CD4-positive, alpha-beta T cell treated with Interleukin-12 subunit alpha and Interleukin-12 subunit beta, for 1 hour (primary cell): Measurements from ENCODE around the gene PRKCA.
A peak's percentile ranks its signal among the peaks of the same experiment; 100 is the strongest.
"Not testable (repeated sequence)": the region's sequence is repeated elsewhere in the genome, so short reads cannot be mapped to it uniquely, and the experiment has no call there.

Experiments
- DNase-seq: peaks from one replicate; pipeline ENCODE4 v3.0.0-alpha.2; 2020

The PRKCA gene

DNA sequence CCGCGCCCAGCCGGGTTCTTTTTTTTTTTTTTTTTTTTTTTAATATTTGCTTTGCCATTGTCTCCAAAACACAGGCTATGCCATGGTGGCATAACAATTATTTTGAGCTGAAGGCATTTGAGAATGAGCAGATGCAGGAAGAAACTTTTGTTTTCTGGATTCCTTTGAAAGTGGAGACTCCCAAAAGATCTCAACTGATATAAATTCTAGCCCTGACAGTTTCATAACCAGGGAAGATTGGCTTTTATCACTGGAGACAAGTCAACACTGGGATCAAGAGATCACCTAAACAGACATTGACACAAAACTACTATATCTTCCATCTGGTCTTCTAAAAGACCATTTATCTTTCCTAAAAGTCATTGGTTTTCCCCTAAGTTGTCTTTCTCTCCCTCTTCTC lies 10.1 kb upstream of the PRKCA start:
- no peak for DNase-seq

DNA sequence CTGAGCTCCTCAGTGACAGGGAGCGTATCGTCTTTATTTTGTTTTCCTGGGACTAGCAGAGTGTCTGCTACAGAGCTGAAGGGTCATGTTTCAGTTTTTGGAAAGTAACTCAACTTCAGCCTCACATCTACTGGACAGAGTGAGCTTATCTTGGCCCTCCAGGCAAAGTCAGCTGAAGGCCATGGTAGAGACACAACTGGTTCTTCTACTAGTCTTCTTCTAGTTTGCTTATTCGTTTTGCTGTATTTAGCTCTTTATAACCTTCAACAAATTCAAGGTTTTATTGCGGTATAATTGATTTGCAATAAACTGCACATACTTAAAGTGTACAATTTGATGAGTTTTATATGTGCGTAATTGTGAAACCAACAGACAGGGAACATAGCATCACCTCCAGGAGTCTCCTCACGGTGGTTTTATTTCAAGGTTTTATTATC lies 6.1 kb upstream of the PRKCA start:
- DNase-seq = no peak

DNA sequence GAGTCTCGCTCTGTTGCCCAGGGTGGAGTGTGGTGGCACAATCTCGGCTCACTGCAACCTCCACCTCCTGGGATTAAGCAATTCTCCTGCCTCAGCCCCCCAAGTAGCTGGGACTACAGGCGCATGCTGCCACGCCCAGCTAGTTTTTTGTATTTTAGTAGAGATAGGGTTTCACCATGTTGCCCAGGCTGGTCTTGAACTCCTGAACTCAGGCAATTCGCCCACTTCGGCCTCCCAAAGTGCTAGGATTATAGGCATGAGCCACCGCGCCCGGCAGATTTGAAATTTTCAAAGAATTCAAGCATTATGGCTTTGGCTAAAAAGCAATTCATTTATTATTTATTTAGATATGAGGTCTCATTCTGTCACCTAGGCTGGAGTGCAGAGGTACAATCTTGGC lies 5.0 kb upstream of the PRKCA start:
- DNase-seq = not testable (repeated sequence)

DNA sequence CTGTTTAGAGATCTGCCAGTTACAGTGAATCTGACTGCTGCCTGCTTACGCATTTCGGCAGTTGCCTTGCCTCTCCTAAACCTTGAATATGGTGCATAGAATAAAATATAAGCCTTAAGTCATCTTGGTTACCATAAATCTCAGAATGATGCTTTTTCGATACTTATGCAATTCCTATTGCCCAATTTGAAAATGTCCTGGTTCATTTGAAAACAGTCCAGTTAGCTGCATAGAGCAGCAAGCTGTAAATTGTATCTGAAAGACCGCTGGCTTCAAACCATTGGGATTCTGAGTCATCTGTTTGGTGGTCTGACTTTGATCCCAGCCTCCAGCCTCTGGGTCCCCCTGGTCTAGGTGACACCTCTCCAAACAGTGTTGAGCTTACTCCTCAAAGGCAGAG lies 2.7 kb upstream of the PRKCA start:
- no peak for DNase-seq

DNA sequence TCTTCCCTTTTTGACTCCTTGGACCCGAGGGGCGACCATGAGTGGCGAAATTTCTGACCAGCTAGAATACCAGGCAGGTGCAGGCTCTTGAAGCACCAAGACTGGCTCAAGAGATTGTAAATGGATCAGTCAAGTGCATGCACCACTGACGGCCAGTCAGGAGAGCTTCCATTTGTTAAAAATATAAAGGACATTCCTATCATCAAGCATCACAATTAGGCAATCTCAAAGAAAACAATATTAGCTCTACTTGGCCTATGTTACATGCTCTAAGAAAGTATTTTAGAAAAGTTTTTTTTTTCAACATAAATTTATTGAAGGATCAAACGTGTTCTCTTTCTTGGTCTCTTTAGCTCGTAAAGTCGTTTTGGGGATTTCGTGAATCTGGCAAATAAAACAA lies 1.5 kb upstream of the PRKCA start:
- DNase-seq = no peak

DNA sequence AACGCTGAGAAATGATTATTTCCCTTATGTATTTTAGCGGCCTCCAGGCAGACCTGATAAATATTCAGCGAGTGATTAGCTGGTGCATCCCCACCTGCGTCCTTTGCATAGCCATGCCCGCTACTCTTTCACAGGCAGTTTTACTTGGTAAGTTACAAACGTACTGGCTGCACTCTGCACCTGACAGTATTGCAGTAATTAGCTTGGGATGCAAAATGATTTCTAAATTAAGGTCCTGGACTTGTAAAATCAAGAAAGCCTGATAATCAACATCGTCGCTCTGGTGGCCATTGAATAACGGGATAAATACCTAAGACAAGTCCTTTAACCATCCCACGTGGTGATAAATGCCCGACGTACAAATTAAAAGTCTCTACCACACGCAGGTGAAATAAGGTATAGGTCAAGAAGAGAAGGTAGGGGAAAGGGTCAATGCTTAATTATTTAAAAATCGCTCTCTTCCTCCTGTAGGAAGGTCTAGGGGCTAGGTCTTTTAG lies 998 bp upstream of the PRKCA start:
- DNase-seq = no peak

DNA sequence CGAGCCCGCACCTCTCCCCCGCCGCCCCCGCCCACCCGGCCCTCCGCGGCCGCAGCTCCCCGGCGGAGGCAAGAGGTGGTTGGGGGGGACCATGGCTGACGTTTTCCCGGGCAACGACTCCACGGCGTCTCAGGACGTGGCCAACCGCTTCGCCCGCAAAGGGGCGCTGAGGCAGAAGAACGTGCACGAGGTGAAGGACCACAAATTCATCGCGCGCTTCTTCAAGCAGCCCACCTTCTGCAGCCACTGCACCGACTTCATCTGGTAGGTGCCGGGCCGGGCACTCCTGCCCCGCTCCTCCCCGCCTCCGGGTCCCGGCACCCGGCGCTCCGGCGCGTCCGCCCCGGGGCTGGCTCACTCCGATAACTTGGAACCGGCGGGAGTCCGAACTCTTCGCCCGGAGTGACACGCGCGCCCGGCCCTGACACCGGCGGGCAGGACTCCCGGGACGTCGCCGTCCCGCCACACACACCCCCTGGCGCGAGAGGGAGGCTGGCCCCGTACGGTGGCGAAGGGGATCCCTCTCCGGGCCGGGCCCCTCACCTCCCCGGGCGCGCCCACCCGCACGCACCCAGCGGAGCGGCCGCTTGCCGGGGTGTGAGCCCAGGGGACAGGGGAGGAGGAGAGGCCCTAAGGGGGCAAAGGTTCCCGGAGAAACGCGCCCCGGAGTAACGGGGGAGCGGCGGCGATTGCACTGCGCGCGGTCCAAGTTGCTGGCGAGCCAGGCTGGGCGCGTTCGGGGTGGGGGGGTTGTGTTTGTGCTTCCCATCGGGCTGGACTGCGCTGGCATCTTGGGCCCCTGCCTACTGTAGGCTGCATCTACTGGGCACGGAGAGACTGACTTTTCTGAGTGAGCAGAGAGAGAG lies 581 bp downstream of the PRKCA start:
- peak; percentile 45 for DNase-seq

DNA sequence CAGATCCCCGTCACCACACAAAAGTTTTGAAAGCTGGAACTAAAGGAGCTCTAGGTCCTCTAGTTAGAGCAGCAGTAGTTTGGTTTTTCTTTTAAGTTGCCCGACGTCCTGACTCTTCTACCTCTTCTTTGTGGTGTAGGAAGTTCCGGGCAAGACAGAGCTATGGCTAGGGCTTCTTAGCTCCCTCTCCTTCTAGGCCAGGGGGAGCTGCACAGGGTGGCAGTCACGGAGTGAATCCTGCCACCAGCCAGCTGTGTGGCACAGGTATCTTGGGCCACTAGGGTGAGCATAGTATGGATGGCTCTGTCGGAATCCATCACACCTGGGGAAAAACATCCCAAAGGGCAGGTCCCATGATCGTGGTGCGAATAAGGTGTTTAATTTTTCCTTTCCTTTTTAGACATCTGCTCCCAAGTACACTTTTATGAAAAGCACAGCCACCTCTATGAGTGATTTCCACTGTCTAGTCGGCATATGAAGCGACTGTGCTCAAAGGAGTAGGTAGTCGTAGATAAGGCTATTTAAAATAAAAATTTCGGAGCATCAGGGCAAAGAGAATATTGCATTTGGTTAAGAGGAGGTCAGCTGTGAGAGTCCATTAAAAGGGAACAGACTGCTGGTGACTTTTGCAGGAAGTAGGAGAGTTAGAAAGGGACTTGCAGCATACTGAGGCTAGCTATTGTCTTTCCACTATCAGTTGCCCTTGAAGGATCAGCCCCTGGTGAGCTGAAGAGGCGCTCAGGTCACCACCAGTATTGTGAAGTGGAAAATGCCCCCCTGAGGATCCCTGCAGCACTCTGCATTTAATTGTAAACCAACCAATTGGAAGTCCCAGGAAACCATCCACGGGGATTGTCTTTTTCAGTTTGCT lies 2.1 kb downstream of the PRKCA start:
- peak; percentile 35 for DNase-seq

DNA sequence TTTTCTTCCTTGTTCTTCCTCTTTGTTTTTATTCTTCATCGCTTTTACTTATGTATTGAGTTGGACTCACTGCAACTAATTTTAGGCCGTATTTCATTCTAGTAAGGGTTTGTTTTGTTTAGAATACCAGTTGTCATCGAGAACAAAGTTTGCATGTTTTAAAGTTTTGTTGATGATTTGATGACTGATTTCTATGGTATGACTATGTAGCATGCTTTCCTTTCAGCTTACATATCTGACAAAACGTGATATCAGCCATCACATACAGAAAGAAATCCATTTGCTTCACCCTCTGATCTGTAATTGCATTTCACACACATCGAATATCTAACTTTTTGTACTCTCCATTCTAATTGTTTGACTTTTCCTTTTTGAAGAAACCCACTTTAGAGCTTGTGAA lies 4.0 kb downstream of the PRKCA start:
- no peak for DNase-seq

DNA sequence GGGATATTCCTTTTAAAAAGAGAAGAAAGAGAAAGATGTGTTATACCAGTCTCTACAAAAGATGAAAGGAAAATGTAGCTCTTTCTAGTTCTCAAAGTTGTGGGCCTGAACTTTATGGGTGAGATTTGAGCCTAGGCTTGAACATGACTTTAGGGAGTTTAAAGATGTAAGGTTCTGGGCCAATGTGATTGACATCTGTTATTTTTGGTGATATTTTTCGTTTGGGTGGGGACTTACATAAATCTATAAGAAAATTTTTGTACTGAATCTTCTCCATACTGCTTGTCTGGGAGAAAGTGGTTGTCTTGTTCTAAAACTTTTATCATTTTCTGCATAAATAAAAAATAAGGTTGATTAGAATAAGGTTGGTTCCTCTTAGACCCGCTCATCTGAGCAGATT lies 4.8 kb downstream of the PRKCA start:
- DNase-seq = no peak

DNA sequence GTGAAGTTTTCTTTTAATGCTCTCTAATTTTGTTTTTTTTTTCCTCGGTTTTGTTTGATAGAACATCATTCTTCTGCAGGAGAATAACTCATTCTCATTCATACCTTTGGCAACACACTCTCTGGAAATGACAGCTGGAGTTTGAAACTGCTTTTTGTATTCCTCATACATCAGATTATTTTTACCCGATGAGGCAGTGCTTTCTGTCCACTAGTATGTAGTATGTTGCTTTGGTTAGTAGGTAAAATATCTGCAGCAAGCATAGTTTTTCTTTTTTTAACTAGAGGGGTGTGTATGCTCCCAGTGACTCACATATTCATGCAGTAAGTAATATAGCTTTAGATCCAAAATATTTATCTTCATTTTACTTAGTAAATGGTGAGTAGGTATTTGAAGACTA lies 6.4 kb downstream of the PRKCA start:
- no peak for DNase-seq

DNA sequence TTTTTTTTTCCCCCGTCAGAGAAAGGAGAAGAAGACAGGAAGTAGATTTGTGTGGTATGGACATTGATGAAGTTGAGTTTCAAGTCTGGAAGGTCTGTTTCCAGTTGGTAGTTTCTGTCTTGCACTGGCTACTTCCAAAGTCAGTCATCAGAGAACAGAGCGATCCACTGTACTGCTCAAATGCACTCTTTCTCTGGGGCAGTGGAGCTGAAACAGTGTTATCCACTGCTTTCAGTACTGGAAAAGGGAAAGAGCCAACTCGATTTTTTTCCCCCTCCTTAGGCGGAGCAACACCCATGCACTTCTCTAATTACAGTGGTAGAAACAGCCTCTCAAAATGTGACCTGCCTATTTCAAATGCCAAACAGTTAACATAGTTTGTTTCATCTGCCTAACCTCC lies 7.4 kb downstream of the PRKCA start:
- no peak for DNase-seq

DNA sequence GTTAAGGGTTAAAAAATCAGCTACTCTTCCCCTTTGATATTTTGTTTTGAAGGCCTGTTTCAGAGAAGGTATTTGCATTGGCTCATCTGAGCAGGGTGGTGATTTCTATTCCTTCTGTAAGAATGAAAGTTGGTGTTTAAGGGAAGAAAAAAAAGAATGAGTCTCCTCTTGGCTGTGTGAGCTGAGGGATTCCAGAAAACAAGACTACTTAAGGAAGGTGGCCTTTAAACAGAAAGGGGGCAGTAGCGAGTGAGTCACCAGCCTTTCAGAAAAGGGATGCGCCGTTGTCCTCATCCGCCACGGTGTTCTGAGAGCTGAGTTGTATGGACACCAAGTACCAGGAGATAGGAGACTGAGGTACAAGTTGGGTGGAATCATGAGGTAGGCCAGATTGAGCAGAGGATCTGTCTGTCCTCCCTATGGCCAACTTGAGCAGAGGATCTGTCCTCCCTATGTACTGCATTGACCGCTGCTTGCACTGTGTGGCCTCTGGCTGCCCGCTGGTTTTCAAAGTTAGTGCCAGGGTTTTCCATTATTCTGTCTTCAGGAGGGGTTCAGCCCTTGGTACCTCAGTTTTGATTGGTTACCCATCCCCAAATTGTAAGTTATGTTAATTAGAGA lies 8.2 kb downstream of the PRKCA start:
- no peak for DNase-seq

DNA sequence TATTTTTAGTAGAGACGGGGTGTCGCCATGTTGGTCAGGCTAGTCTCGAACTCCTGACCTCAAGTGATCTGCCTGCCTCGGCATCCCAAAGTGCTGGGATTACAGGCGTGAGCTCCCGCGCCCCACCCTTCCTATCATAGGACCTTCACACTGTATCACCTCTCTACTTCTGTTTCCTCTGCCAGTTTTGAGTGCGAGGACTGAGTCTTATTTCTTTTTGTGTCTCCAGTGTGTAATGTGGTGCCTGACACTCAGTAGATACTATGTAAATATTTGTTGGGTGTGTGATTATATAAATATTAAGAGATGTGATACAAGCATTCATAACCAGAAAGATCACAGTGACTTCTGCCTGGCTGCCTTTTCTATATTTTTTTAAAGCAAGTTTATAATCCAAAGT lies 10.5 kb downstream of the PRKCA start:
- no peak for DNase-seq

DNA sequence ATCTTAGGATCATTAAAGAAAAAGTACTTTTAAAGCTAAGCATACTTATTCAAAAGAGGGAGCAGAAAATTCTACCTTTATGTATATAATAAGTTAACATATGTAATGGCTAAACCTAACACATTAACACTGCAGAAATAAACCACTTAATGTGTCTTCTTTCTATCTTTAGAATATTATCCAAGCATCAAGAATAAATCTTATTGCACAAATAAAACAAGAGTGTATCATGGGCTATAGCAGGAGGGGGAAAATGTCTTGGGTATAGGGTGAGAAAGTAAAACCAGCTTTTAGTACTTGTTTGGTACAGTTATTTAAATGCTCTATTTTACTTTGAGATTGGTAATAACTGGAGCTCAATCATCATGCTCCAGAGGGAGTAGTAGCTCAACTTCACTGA lies 10.9 kb downstream of the PRKCA start:
- no peak for DNase-seq

DNA sequence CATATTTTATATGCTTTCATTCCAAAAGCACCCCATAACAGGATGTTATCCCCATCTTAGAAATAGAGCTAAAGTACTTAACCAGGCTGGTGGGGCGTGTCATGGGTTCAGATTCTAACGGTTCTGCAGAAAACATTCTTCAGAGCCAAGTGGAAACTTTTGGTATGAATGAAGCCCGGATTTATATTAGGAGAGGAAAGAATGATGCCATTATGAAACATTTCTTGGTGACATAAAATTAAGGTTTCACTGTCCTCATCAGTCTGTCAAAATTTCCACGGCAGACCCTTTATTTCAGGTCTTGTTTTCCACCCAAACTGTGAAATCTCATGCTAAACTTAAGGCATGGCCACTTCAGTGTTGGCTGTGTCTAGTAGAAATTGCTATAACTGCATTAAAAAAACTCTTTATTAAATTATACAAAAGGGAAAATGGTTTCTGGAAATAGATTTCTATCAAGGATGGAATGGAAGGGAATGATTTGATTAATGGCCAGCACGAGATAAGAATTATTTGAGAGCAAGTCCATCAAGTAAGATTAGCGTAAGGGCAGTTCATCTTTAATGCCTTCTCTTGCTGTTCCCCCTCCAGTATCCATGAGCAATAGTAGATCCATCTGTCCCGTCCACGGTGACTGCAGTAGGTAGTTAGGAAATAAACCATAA lies 11.7 kb downstream of the PRKCA start:
- DNase-seq = no peak

DNA sequence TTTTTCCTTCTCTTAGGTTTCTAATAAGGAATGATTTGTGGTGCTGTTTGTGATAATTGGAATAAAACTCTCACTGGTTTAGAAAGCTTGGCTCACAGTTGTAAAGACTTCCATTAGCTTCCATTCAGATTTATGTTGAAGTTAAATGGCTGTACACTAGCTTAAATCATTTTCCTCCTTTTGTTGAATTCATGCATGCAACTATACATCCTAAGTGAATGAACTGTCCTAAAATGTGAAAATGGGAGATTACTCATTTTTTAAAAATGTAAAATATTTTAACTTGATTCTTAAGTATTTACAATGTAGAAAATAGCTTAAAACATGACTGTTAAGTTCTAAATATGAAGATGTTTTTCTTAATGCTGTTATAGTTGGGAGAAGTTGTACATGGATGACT lies 15.2 kb downstream of the PRKCA start:
- no peak for DNase-seq

DNA sequence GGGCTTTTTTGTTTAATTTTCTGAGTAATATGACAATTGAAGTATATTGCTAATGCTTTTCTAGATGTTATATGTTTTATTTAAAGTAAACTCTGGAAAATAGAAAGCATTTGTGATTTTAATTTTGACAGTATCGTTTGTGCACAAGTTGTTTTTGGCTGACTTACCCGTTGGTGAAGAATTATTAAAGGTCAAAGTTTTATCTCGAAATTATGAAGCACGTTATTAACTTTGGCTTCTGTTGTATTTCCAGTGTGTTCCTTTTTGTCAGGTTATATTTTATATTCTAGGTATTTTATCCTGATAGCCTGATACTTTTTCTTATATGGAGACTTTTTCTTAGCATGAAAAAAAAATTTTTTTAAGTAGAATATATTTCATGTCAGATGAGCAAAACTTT lies 16.8 kb downstream of the PRKCA start:
- no peak for DNase-seq

DNA sequence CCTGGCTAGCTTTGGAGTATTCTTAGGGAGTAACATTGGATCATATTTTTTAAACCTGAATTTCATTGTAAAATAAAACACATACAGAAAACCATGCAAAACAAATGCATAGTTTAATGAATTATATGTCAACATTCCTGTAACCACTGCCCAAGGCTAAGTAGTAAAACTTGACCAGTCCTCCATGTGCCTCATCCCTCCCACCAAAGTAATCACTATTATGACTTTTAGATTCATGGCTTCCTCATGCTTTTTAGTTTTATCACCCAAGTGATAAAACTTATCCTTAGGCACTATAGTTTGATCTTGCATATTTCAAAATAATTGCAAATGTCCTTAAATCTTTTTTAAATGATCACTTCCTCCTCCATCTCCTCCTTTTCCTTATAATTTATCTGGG lies 20.4 kb downstream of the PRKCA start:
- no peak for DNase-seq

DNA sequence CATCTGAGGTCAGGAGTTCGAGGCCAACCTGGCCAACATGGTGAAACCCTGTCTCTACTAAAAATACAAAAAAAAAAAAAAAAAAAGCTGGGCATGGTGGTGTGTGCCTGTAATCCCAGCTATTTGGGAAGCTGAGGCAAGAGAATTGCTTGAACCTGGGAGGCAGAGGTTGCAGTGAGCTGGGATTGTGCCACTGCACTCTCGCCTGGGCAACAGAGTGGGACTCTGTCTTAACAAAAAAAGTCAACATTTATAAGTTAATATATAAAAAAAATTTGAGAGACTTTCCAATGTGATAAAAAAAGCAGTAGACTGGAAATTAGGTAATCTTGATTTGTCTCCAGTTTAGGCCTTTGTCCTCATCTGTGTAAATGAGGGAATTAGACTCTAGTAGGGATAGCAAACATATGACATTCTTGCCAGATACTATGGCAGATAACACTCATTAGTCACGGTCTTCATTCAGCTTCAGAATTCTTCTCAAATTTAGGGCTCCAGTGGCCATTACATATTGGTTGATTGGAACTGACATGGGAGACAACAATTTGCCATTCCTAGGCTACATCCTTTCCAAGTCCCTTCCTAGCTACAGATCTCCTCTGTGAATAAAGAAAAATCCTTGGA lies 22.1 kb downstream of the PRKCA start:
- DNase-seq = not testable (repeated sequence)

DNA sequence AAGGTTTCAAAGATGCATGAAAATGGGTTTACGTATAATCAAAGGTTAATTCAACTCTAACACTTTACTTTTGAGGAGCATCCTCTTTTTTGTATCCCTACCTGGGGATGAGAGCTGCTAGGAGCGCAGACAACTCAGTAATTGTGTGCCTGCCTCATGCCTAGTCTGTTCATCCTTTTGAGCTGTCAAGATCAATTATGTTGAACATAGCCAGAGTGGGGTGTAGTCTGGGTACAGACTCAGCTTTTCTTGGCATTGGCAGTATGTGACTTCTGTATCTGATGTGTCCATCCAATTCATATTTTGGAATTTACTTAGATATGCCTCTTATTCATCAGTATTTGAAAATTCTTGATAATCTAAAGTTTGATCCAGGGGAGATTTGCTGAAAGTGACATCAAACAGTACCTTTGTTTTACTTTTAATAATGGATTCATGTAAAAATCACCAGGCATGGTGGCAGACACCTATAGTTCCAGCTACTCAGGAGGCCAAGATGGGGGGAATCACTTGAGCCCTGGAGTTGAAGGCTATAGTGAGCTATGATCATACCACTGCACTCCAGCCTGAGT lies 24.1 kb downstream of the PRKCA start:
- DNase-seq = no peak

DNA sequence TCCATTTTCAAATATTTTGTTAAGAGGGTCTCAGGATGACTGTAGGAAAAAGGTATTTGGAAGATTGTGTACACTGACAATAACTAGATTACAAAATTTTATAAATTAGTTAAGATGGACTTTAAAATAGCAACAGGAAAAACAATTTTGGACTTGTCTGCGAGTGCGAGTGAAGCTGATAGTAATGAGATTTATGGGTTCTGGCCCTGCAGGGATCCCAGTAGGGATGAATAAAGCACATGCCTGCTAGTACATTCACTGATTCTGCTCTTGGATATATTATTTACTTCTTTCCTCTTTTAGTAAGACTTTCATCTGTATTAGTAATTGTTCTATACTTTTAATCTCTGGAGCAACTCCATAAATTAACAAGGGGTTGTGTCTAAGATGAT lies 28.2 kb downstream of the PRKCA start:
- DNase-seq = no peak
